Activated CD4-positive, alpha-beta T cell treated with anti-CD3 and anti-CD28 coated beads for 24 hours (primary cell): Measurements from ENCODE around the gene PCID2.
"Not testable (repeated sequence)": the region's sequence is repeated elsewhere in the genome, so short reads cannot be mapped to it uniquely, and the experiment has no call there.

ENCODE experiments used
- DNase-seq, 2 donors: peaks; one replicate each; pipeline ENCODE4 v3.0.0-alpha.2; 2020; ENCODE audit warnings: low read depth in 2 of 2

Gene PCID2

GRCh38 chr13:113208421-113209335 is at the start of gene PCID2:
PCID2 (minus strand) TSS chr13:113208669; CDS start chr13:113208634, 35 bp downstream.
- peak; percentile 78 to 83 for DNase-seq

DNA sequence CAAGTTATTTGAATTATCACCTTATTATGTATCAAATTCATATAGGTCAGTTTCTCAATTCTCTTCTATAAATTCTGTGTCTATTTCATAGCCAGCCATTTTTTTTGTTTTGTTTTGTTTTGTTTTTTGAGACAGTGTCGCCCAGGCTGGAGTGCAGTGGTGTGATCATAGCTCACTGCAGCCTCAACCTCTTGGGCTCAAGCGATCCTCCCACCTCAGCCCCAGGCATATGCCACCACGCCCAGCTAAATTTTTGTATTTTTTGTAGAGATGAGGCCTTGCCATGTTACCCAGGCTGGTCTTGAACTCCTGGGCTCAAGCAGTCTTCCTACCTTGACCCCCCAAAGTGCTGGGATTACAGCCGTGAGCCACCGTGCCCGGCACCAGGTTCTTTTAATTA is 49.4 kb upstream of the PCID2 start:
- DNase-seq, result not testable (repeated sequence)

GRCh38 chr13:113252516-113253095 is 44.1 kb upstream of the PCID2 start:
- no peak for DNase-seq

DNA sequence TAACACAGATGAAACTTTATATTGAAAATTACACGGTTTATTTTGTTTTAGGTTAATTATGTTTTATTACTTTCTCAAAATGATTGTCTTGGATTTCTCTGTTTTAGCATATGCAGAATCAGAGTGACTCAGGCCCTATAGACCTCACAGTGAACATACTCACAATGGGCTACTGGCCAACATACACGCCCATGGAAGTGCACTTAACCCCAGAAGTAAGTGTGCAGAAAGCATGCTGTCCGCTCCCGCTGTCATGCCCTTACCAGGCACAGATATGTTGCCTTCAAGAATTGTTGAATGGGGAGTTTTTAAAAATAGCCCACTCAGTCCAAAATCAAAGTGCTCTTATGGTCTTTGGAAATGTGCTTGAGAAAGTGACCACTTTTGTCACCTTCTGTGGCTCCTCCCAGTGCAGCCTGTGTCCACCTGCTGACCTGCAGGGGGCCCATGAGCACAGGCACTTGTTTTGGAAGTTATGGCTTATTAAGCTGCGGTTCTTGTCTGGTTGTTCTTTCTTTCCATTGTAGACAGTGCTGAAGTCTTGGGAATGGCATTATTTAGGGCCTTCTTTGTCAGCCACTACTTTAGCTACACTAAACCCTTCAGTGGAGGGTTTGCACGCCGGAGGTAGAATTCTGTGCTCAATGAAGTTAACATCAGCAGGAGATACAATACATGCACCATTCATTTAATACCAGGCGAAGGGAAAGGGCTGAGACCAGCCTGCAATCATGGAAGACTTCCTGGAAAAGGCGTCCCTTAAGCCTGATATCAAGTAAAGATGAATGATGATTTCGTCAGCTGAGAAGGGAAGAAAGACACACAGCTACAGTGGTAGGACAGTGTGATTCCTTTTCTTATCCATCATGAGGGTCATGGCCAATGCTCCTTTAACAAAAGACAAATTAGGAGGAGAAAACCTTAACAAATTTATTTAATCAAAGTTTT is 37.7 kb upstream of the PCID2 start:
- no peak for DNase-seq

GRCh38 chr13:113243847-113244246 is 35.4 kb upstream of the PCID2 start:
- no peak for DNase-seq

- not testable (repeated sequence) for DNase-seq
Observed at GRCh38 chr13:113241623-113242022, 33.2 kb upstream of the PCID2 start.

- no peak for DNase-seq
Observed at GRCh38 chr13:113239986-113240385, 31.5 kb upstream of the PCID2 start.

DNA sequence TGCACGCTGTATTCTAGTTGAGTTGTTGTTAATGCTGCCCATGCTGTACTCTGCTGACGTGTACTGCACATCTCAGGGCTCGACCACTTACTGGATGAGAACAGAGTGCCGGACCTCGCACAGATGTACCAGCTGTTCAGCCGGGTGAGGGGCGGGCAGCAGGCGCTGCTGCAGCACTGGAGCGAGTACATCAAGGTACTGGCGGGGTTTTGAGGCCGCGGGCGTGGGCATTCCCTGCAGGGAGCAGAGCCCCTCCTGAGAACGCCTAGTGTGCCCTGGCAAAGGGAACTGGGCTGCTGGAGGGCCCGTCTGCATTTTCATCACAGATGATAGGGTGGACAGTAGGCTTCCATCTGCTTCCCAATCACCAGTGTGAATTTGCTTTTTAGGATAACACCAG is 30.9 kb upstream of the PCID2 start:
- DNase-seq, result no peak

GRCh38 chr13:113238536-113238935 is 30.1 kb upstream of the PCID2 start:
- no peak for DNase-seq

DNA sequence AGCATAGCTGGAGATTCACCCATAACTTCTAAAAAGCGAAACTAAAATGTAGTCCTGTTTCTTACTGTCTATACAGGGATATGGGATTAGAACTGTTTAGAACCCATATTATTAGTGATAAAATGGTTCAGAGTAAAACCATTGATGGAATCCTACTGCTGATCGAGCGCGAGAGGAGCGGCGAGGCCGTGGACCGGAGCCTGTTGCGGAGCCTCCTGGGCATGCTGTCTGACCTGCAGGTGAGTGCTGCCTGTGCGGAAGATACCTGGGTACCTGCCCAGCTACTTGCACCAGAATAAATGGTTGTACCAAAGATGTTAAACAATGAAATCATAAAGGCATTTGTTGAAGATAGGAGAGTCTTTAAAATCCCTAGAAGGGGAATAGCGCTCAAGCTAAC is 24.6 kb upstream of the PCID2 start:
- DNase-seq, result no peak

GRCh38 chr13:113232208-113233003 is 23.9 kb upstream of the PCID2 start:
- no peak for DNase-seq

DNA sequence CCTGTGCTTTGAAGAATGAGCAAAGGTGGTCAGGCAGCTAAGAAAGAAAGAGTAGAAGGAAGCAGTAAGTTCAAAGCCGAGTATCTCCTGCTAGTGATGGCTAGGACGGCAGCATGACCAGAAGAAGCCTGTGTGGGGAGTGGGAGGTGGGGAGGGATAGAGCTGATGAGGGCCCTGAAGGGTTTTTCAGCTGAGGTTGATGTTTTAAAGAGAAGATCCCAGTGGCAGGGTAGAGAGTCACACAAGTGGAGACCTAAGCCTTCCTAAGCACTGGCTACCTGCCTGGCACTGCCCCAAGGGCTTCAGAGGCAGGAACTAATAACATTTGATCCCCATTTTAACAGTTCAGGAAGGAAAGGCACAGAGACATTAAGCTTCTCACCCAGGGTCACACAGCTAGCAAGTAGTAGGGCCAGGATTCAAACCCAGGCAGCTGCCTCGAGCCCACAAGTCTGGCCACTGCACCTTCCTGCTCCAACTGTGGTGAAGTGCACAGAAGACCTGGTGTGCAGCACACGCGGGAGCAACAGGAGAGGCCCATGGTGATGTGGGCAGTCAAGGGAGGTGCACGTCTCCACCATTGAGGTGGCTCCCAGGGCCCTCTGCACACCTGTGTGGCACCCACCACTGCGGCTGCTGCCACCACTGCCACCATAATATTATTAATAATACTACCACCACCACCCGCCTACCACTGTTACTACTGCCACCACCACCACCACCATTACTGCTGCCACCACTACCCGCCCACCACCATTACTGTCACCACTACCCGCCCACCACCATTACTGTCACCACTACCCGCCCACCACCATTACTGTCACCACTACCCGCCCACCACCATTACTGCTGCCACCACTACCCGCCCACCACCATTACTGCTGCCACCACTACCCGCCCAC is 23.1 kb upstream of the PCID2 start:
- no peak for DNase-seq

GRCh38 chr13:113229791-113230190 is 21.3 kb upstream of the PCID2 start:
- no peak for DNase-seq

GRCh38 chr13:113229161-113229560 is 20.7 kb upstream of the PCID2 start:
- no peak for DNase-seq

- DNase-seq, result no peak
Observed at GRCh38 chr13:113226873-113227450, 18.5 kb upstream of the PCID2 start.

- no peak for DNase-seq
Observed at GRCh38 chr13:113225515-113225914, 17.0 kb upstream of the PCID2 start.

DNA sequence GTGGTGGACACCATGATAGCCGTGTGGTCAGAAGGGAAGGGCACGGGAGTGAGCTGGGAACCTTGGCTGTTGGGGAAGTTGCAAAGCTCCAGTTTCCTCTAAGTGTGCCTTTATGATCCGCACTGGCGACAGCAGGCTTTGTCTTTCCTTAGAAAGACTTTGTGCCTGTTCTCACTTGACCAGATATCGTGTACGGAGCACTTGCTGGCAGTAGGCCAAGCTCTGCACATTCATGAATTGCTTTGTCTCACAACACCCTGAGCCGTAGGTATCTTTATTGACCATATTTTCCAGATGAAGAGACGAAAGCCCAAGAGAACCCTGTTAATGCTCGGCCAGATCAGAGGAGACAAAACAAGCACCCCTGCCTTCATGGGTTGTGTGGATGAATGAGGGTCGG is 16.0 kb upstream of the PCID2 start:
- no peak for DNase-seq

DNA sequence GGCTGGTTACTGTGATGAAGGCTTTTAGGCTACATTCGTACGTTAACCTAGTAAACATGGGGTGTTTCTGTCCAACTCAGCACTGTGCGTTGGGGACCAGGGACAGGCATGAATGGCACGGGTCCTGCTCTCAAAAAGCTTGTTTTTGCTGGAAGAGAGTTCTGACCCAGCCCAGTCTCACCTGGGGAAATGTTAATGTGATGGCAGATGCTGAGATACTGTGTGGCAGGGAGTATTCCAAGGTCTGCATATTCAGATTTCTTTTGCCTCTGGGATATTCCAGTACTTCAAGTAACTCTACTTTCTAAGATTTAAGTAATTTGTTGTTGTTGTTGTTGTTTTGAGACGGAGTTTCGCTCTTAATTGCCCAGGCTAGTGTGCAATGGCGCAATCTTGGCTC is 14.6 kb upstream of the PCID2 start:
- DNase-seq, result no peak

- DNase-seq, result no peak
Observed at GRCh38 chr13:113220877-113221276, 12.4 kb upstream of the PCID2 start.

DNA sequence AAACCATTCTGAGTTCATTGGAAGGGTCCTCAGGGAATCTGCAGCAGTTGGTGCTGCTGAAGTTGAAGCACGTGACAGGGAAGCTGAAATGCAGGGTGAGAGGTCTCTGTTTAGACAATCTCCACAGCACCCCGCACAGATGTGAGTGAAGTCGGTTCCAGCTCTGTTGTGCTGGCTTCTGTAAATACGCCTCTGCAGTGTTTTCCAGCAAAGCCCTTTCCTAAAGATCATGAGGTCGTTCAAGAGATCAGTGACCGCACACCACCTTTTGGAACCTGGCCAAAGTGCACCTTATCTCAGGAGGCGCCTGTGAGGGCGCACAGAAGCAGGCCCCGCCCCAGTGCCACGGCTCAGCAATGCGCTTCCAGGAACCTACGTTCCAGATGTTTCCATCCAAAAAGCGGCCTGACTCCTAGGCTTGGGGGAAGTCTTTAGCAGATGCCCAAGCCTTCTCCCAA is 11.7 kb upstream of the PCID2 start:
- DNase-seq, result no peak
